HG02970 (cell line): ENCODE results near the gene NDUFB2.
"Not testable (repeated sequence)": the region's sequence is repeated elsewhere in the genome, so short reads cannot be mapped to it uniquely, and the experiment has no call there.

ENCODE experiments used
- ATAC-seq: cut with Tn5 transposase; IDR thresholded peaks from one replicate; pipeline ENCODE4 v1.9.1; 2021; ENCODE audit warnings: mild to moderate bottlenecking, moderate library complexity, moderate number of reproducible peaks; ENCODE audit not compliant: unreplicated experiment, low FRiP score

NDUFB2 gene

DNA sequence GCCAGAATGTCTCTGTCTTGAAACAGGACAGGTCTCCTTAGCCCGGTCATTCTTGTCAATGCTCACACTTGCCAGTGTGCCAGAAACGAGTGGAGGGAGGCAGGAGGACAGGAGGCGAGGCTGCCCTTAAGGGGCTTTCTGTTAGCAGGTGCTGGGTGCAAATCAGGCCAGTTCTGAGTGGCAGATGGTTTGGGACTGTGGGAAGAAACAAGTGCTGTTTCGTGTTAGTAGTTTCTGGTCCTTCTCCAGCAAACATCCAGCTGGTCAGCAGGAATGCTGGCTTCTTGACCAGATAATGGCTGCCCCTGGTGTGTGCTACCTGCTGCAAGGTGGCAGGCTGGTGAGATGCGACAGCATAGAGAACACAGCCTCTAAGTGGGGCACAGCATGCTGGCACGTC lies 8.2 kb upstream of the NDUFB2 start:
- ATAC-seq, result no peak

DNA sequence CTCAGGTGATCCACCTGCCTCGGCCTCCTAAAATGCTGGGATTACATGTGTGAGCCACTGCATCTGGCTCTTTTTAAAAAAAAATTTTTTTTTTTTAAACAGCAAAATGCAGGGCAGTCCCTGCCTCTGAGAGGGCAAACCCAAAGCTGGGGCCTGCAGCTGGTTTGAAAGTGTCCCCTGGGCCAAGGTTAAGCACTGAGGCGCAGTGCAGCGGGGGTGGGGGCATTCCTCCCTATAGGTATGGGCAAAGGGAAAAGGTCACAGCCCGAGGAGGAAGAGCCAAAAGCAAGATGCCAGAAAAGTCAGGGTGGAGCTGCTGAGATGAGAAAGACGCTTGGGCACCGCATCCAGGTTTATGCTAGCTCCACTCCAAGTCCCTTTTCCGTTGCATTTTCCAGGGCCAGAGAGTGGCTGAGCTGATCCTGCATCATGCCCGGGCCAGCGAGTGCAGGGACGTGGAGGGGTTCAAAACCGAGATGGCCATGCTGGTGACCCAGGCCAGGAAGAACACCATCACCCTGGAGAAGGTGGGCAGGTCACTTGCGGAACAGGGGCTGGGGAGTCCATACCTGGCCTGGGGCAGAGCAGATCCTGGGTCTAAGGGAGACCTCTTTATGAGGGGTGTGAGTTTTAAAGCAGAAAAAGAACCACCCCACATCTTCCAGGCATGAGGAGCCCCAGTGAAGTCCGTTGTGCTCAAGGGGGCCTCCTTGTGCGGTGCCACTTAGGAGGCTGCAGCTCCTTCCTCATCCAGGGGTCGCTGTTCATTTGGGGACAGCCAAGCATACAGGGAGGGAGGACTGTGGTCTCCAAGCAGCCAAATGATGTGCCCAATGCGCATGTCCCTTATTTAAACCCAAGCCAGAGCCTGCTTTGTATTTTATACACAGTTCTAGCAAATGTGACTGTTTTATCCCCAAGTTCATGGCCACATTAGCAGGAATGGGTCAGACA lies 7.0 kb upstream of the NDUFB2 start:
- no peak for ATAC-seq

DNA sequence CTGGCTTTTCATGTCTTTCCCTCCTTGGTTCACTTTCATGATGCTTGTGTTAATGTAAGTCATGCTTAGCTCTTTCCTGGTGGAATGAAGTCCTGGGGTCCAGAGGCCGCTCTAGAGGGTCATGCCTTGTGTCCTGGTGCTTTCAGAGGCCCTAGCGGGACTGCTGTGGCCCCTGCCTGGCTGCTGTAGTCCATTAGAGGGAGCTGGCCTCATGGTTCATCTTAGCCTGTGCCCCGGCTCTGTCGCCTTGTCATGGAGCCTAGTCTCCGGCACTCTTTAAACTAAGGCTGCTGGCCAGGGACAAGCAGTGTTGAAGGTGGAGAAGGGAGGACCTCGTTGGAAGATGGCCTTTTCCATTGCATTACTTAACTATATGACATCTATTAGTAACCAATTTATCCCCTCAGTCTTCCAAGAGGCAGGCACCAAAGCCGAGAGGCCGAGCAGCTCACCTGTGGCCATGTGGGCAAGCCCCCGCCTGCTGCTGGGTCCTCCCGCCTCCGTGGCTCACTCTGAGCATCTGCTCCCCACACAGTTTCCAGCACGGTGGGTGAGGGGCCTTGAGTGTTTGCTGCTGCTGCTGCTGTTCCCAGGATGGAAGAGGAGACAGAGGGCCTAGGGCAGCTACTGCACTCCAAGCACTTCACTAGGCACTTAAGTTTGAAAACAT lies 5.0 kb upstream of the NDUFB2 start:
- ATAC-seq, result no peak

DNA sequence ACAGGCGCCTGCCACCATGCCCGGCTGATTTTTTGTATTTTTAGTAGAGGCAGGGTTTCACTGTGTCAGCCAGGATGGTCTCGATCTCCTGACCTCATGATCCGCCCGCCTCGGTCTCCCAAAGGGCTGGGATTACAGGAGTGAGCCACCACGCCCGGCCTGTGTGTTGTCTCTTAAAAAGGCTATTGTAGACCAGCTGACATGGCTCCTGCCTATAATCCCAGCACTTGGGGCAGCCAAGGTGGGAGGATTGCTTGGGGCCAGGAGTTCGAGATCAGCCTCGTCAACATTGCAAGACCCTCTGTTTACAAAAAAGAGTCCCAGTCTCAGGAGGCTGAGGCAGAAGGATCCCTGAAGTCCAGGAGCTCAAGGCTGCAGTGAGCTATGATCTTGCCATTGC lies 2.7 kb upstream of the NDUFB2 start:
- ATAC-seq, result not testable (repeated sequence)

DNA sequence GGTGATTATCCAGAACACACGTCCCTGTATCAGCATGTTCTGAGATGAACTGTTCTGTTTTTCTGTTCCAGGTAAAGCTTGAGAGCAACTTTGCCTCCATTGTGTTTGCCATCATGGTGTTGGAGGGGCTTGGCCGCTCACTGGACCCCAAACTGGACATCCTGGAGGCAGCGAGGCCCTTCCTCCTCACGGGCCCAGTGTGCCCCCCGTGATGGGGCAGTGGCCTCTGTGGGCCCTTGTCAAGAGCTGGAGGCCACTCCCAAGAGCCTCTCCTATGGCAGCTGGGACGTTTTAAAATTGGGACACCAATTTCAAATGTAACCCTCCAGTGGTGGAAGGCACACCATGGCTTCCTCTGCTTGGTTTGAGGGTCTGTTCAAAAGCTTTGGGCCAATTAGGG lies 1.9 kb upstream of the NDUFB2 start:
- ATAC-seq, result no peak

DNA sequence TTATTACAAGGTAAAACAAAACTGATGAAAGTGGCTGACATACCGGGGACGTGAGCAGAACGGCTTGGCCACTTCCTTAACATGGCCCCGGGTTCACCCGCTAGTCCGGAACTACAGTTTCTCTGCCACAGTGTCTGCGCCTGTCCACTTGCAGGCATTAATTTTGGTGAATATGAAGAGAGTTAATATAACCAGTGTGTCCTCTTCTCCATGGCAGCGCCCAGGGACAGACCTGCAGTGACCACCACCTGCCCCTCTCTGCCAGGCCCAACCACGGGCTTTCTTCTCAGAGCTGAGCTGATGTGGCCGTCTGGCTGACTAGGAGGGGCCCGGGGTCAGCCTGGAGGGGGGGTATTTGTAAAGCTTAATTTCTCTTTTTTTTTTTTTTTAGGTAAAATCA lies 1.1 kb upstream of the NDUFB2 start:
- no peak for ATAC-seq

DNA sequence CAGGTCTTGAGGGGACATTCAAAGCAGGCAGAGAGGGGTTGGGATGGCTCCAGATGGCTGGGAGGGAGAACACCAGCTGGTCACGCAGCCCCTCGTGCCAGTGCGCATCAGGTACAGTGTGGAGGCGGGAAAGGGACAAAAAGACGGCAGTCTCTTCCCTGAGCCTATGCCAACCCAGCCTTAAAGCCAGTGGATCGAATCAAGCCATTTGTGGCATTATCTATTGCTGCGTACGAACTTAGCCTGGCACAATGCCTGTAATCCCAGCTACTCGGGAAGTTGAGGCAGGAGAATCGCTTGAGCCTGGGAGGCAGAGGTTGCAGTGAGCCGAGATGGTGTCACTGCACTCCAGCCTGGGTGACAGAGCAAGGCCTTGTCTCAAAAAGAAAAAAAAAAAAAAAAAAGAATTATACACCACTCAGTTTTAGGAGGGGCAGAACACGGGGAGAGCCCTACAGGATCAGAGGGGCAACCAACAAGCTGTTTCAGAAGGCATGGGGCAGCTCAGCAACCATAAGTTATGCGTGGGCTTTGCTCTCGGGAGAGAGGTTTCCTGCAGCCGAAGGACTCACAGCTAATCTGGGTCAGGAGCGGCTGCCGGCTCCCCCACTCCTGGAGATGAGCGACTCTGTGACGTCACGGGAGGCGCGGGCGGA lies 356 bp upstream of the NDUFB2 start:
- peak; percentile 87 for ATAC-seq

DNA sequence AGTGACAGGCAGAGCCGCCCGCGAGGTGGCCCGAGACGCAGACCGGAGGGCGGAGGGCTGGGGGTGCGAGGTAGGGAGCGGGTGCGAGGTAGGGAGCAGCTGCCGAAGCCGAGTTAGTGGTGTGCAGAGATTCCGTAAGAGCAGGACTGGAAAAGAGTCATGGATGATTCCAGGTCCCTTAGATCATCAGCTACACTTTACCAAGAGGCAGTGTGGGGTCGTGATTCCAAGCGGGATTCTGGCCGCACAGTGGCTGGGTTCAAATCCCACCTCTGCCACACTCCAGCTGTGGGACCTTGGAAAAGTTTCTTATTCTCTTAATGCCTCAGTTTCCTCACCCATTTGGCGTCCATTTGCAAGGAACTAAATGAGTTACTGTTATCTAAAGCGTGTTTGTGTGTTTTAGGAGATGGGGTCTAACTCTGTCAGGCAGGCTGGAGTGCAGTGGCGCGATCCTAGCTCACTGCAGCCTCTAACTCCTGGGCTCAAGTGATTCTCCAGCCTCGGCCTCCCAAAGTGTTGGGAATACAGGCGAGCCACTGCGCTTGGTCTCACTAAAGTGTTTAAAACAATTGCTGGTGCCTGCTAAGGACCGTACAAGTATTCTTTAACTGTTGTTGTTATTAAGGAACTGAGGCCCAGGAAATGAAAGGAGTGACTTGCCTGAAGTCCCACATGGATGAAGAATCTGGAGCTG lies 1.1 kb downstream of the NDUFB2 start:
- ATAC-seq, result no peak

DNA sequence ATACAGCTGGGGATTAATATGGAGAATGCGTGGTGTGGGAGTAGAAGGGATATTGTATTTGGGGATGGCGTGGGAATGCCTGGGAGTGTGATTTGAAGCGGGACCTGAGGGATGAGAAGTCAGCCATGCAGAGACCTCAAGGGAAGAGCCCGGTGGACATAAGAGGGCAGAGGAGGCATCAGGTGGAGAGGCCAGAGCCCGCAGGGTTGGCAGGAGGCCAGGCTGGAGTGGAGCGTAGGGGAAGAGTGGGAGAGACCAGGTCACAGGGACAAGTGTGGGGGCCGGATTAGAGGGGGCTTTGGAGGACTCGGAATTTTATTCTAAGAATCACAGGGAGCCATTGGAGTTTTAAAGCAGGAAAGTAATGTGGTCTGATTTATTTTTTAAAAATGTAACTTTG lies 2.0 kb downstream of the NDUFB2 start:
- ATAC-seq, result no peak

DNA sequence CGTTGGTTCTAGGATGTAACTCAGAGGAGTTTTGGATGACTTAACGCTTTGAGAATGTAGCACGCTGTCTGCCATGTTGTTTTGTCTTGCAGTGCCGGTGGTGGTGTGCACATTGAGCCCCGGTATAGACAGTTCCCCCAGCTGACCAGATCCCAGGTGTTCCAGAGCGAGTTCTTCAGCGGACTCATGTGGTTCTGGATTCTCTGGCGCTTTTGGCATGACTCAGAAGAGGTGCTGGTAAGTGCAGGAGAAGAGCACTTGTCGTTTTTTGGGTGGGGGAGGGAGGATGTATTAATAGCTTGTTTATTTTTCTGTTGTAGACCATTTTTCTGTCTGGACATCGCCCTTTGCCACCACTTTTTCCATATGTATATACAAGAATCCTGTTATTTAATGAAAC lies 6.3 kb downstream of the NDUFB2 start:
- ATAC-seq, result no peak

DNA sequence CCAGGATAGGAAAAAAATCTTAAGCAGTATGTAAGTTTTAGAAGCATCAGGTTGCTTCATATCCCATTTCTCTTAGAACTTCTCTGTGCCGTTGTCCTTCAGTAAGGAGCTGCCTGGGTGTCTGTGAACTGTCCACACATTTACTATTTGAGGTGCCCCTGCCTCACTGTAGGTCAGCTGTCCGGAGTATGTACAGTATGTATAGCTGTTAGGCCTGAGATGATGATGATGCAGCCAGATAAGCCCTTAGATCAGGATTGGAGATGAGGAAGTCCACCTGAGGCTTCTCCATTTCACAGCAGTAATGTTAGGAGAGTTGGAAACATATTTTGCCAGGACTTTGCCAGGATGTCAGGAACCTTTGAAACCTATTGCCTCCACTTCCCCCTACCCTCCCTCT lies 7.7 kb downstream of the NDUFB2 start:
- no peak for ATAC-seq

DNA sequence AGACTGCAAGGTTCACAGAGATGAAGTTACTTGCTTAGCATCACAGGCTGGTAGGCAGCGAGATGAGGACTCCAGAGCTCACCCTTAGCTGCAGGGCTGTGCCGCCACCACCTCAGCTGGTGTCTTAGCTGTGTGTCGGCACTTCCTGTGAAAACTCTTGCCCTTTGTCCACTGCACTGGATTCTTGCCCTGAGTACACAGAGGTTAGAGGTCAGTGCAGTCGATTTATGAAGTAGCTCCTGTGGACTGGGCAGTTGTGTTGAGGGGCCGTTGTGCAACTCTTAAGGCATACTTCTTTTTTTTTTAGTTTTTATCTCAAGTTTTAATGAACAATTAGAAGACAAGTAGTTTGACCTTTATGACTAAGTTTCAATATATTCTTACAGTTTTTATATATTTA lies 10.6 kb downstream of the NDUFB2 start:
- no peak for ATAC-seq

DNA sequence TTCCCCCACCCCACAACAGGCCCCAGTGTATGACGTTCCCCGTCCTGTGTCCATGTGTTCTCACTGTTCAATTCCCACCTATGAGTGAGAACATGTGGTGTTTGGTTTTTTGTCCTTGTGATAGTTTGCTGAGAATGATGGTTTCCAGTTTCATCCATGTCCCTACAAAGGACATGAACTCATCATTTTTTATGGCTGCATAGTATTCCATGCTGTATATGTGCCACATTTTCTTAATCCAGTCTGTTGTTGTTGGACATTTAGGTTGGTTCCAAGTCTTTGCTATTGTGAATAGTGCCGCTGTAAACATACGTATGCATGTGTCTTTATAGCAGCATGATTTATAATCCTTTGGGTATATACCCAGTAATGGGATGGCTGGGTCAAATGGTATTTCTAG lies 12.3 kb downstream of the NDUFB2 start:
- ATAC-seq, result not testable (repeated sequence)

DNA sequence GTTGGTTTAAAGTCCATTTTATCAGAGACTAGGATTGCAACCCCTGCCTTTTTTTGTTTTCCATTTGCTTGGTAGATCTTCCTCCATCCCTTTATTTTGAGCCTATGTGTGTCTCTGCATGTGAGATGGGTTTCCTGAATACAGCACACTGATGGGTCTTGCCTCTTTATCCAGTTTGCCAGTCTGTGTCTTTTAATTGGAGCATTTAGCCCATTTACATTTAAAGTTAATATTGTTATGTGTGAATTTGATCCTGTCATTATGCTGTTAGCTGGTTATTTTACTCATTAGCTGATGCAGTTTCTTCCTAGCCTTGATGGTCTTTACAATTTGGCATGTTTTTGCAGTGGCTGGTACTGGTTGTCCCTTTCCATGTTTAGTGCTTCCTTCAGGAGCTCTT lies 15.9 kb downstream of the NDUFB2 start:
- not testable (repeated sequence) for ATAC-seq

DNA sequence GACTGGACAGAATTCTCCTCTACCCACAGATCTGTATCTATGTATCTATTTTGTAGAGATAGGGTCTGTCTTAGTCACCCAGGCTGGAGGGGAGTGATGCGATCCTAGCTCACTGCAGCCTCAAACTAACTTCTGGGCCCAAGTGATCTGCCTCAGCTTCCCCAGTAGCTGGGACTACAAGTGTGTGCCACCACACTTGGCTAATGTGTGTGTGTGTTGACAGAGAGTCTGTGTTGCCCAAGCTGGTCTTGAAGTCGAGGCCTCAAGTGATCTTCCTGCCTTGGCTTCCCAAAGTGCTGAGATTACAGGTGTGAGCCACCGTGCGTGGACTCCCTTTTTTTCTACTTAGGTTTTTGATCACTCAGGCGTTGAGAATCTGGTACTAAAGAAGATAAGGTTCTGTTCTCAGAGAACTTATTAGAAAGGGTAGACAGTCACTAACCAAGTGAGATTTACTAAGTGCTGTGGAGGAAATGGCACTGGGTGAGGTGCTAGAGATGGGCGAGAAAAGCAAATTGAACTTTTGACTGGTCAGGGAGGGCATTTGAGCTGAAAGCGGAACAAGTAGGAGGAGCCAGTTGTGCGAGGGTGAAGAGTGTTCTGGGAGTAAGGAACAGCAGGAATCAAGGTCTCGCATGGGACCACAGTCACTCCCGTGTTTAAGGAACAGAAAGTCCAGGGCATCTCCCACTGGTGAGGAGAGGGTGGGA lies 18.0 kb downstream of the NDUFB2 start:
- no peak for ATAC-seq

DNA sequence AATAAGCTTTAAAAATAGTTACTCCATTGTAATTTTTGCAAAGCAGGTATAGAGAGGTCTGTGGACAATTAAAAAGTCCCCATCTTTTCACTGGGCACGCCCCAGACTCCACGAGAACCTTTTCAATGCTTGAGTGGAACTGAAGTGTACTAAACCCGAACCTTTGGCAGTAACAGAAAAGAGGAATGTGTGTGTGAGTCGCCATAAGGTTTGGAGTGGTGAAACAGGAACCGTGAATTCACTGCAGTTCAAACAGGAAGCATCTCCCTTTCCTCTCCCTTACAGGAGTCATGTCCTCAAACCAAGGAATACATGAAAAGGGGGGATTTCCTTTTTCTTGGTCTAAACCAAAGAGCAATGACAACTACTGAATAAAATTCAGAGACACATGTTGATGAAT lies 23.2 kb downstream of the NDUFB2 start:
- no peak for ATAC-seq

DNA sequence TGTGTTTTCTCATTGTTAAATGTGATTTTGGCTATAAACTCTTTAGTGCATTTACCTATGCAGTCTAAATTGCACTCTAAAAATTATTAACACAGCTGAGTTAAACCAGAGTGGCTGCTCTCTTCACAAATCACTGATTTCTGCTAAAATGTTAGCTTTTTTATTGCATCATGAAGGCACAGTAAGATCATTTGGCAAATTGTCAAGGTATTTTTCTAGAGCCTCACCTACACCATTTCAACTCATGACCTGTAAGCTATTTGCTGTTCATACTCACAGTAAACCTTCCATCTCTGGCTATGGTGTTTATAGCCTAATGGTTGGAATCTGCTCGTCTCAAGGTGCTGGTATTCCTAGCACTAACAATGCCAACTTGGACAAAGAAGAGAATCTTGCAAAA lies 25.7 kb downstream of the NDUFB2 start:
- no peak for ATAC-seq

DNA sequence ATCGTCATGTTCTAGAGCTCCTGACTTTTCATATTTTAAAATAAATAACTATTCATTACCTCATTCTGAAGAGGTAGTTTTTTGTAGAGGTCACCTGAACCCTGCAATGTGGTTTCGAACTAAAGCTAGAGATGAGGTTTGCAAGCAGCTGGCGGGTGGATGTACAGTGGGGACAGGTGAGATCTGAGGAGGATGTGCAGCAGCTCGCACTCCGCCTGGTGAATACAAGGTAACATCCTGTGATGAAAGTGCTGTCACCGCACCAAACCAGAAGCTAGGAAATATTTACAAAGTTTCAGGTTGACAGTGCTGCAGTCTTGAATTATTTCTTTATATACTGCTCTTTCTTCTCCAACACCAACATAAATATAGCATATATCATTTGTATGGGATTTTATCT lies 26.5 kb downstream of the NDUFB2 start:
- no peak for ATAC-seq

DNA sequence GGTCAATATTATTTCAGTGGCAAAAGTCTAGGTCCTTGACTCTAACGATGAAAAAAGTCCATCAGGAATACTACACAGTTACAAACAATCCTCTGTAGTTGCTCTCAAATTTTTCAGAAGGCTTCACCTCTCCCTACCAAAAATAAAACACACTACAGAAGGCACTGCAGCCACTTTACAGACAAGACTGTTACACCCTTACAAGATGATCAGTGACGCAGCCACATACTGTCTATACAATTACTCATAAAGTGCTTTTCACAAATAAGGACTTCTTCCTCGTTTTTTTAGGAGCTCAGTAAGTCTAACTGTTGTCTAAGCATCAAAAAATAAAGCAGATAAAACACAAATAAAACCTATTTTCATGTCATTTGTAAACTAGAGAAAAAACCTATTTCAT lies 27.1 kb downstream of the NDUFB2 start:
- no peak for ATAC-seq

DNA sequence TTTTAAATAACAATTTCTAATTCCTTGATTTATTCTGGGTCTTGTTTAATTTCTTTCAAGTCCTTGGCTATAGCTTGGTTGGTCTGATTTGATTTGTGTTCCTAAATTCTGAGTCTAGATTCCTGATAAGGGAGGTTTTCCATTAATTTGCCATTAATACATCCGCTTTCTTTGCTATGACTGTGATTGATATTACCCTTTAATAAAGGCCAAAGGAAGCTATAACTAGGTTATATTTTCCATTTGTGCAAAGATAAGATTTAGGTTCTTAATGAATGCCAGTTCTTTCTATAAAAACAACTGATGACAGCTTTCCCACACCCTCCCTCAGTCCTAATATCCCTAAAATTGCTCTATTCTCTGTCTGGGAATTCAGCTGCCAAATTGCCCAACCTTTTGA lies 28.2 kb downstream of the NDUFB2 start:
- no peak for ATAC-seq
